NCI-H2196 treated with DMSO at 0.1 percent for 48 hours (cell line): ENCODE data around the gene CNIH3.
"Not testable (repeated sequence)": the region's sequence is repeated elsewhere in the genome, so short reads cannot be mapped to it uniquely, and the experiment has no call there.

Source experiments
- DNase-seq: peaks from one replicate; lab custom pipeline; 2025; ENCODE audit not compliant: unreplicated experiment; lab: John Stamatoyannopoulos, UW

CNIH3 gene

GRCh38 chr1:224615861-224616755, at the start of gene CNIH3:
Gene CNIH3, plus strand, starts transcription at chr1:224616317. Its CDS starts 858 bp downstream, at chr1:224617175.
- DNase-seq = peak; percentile 79

GRCh38 chr1:224566492-224566891, 49.6 kb upstream of the CNIH3 start:
- DNase-seq = not testable (repeated sequence)

GRCh38 chr1:224569276-224569675, 46.8 kb upstream of the CNIH3 start:
- DNase-seq = no peak

- not testable (repeated sequence) for DNase-seq
Observed at GRCh38 chr1:224571975-224572374, 44.1 kb upstream of the CNIH3 start.

- DNase-seq = no peak
Observed at GRCh38 chr1:224579526-224579925, 36.6 kb upstream of the CNIH3 start.

GRCh38 chr1:224580006-224580405, 36.1 kb upstream of the CNIH3 start:
- no peak for DNase-seq

- DNase-seq = no peak
Observed at GRCh38 chr1:224582041-224582440, 34.1 kb upstream of the CNIH3 start.

GRCh38 chr1:224583774-224584173, 32.3 kb upstream of the CNIH3 start:
- no peak for DNase-seq

GRCh38 chr1:224585051-224585450, 31.1 kb upstream of the CNIH3 start:
- DNase-seq = no peak

- no peak for DNase-seq
Observed at GRCh38 chr1:224587051-224587450, 29.1 kb upstream of the CNIH3 start.

GRCh38 chr1:224588515-224588914, 27.6 kb upstream of the CNIH3 start:
- DNase-seq = no peak

- no peak for DNase-seq
Observed at GRCh38 chr1:224589006-224589405, 27.1 kb upstream of the CNIH3 start.

GRCh38 chr1:224591326-224591725, 24.8 kb upstream of the CNIH3 start:
- DNase-seq = no peak

- DNase-seq = peak; percentile 8
Observed at GRCh38 chr1:224592636-224593582, 23.2 kb upstream of the CNIH3 start.

- no peak for DNase-seq
Observed at GRCh38 chr1:224594360-224594759, 21.8 kb upstream of the CNIH3 start.

- no peak for DNase-seq
Observed at GRCh38 chr1:224594851-224595250, 21.3 kb upstream of the CNIH3 start.

- DNase-seq = no peak
Observed at GRCh38 chr1:224605482-224606181, 10.5 kb upstream of the CNIH3 start.

GRCh38 chr1:224607188-224608148, 8.6 kb upstream of the CNIH3 start:
- DNase-seq = no peak

GRCh38 chr1:224609333-224609732, 6.8 kb upstream of the CNIH3 start:
- no peak for DNase-seq

- no peak for DNase-seq
Observed at GRCh38 chr1:224612246-224612645, 3.9 kb upstream of the CNIH3 start.
